ENCODE results near the gene TBC1D24. TPM values are rescaled to one million over a fixed set of nuclear protein-coding genes. Genes with fewer than 3 reads are reported as not detected.
"Not testable (repeated sequence)": the region's sequence is repeated elsewhere in the genome, so short reads cannot be mapped to it uniquely, and the experiment has no call there.

The TBC1D24 gene
- polyA plus RNA-seq (ENCODE audit: insufficient read length): 30.0 TPM

- DNase-seq: peak; percentile 92
Observed at GRCh38 chr16:2474877-2475412, at the start of gene TBC1D24. Gene TBC1D24, plus strand, starts transcription at chr16:2475127. Its CDS starts 21,022 bp downstream, at chr16:2496149.

- DNase-seq: no peak
Observed at GRCh38 chr16:2425825-2426430, 49.0 kb upstream of the TBC1D24 start.

GRCh38 chr16:2426941-2427361, 48.0 kb upstream of the TBC1D24 start:
- DNase-seq: no peak

GRCh38 chr16:2427526-2427925, 47.4 kb upstream of the TBC1D24 start:
- DNase-seq: no peak

GRCh38 chr16:2428051-2428783, 46.7 kb upstream of the TBC1D24 start:
- DNase-seq: peak; percentile 49

- no peak for DNase-seq
Observed at GRCh38 chr16:2428784-2429033, 46.2 kb upstream of the TBC1D24 start.

- DNase-seq: peak; percentile 98
Observed at GRCh38 chr16:2429034-2429770, 45.7 kb upstream of the TBC1D24 start, which contains the start of gene CCNF. Gene CCNF, plus strand, starts transcription at chr16:2429447. Its CDS starts 35 bp downstream, at chr16:2429482.

GRCh38 chr16:2429771-2430663, 44.9 kb upstream of the TBC1D24 start:
- DNase-seq: no peak

GRCh38 chr16:2432286-2432685, 42.6 kb upstream of the TBC1D24 start:
- no peak for DNase-seq

GRCh38 chr16:2432801-2433505, 42.0 kb upstream of the TBC1D24 start:
- no peak for DNase-seq

GRCh38 chr16:2435236-2435635, 39.7 kb upstream of the TBC1D24 start:
- DNase-seq: not testable (repeated sequence)

- DNase-seq: no peak
Observed at GRCh38 chr16:2436110-2436509, 38.8 kb upstream of the TBC1D24 start.

- no peak for DNase-seq
Observed at GRCh38 chr16:2437032-2437790, 37.7 kb upstream of the TBC1D24 start.

- no peak for DNase-seq
Observed at GRCh38 chr16:2438121-2438520, 36.8 kb upstream of the TBC1D24 start.

GRCh38 chr16:2439598-2439997, 35.3 kb upstream of the TBC1D24 start:
- no peak for DNase-seq

- not testable (repeated sequence) for DNase-seq
Observed at GRCh38 chr16:2441143-2441804, 33.7 kb upstream of the TBC1D24 start.

- DNase-seq: no peak
Observed at GRCh38 chr16:2443555-2443954, 31.4 kb upstream of the TBC1D24 start.

- DNase-seq: no peak
Observed at GRCh38 chr16:2447920-2448583, 26.9 kb upstream of the TBC1D24 start.

- DNase-seq: no peak
Observed at GRCh38 chr16:2449118-2449517, 25.8 kb upstream of the TBC1D24 start.

GRCh38 chr16:2450535-2450934, 24.4 kb upstream of the TBC1D24 start:
- no peak for DNase-seq

All from hindlimb muscle (tissue), 1 donor.